Parathyroid adenoma (tissue), 2 donors: ENCODE measurements around the gene ZNF813.
"Not testable (repeated sequence)": the region's sequence is repeated elsewhere in the genome, so short reads cannot be mapped to it uniquely, and the experiment has no call there.

ENCODE experiments used
- H2AFZ ChIP-seq: fragments of 300-600 bp; sonication (generic); one replicate; pipeline ENCODE4 v1.7.0; 2017; ENCODE audit warnings: antibody characterized with exemption, mild to moderate bottlenecking
- H3K27ac ChIP-seq: fragments of 300-600 bp; sonication (generic); one replicate; pipeline ENCODE4 v1.7.0; 2017
- H3K27me3 ChIP-seq: fragments of 300-600 bp; sonication (generic); one replicate; pipeline ENCODE4 v1.7.0; 2017; ENCODE audit warnings: low read length; ENCODE audit not compliant: control insufficient read depth, insufficient read depth
- H3K36me3 ChIP-seq: fragments of 300-600 bp; sonication (generic); one replicate; pipeline ENCODE4 v1.7.0; 2017; ENCODE audit warnings: low read length; ENCODE audit not compliant: control insufficient read depth, insufficient read depth
- H3K4me1 ChIP-seq: fragments of 300-600 bp; sonication (generic); one replicate; pipeline ENCODE4 v1.7.0; 2017; ENCODE audit warnings: control low read depth
- H3K4me2 ChIP-seq: fragments of 300-600 bp; sonication (generic); one replicate; pipeline ENCODE4 v1.7.0; 2017; ENCODE audit warnings: low read length
- H3K4me3 ChIP-seq: fragments of 300-600 bp; sonication (generic); one replicate; pipeline ENCODE4 v1.7.0; 2017; ENCODE audit warnings: low read depth, low read length
- H3K79me2 ChIP-seq: fragments of 300-600 bp; sonication (generic); one replicate; pipeline ENCODE4 v1.7.0; 2017; ENCODE audit warnings: control low read depth
- H3K9ac ChIP-seq: fragments of 300-600 bp; sonication (generic); one replicate; pipeline ENCODE4 v1.7.0; 2017; ENCODE audit warnings: mild to moderate bottlenecking
- H3K9me3 ChIP-seq: fragments of 300-600 bp; sonication (generic); one replicate; pipeline ENCODE4 v1.7.0; 2017; ENCODE audit warnings: low read length; ENCODE audit not compliant: control insufficient read depth
- TF ChIP-seq, protein P1 (sequence below): fragments of 300-600 bp; sonication (generic); IDR thresholded peaks from one replicate; pipeline ENCODE4 v1.7.0; 2017; ENCODE audit warnings: antibody characterized with exemption, mild to moderate bottlenecking
- donor health status: primary hyperparathyroidism.

Gene ZNF813

DNA sequence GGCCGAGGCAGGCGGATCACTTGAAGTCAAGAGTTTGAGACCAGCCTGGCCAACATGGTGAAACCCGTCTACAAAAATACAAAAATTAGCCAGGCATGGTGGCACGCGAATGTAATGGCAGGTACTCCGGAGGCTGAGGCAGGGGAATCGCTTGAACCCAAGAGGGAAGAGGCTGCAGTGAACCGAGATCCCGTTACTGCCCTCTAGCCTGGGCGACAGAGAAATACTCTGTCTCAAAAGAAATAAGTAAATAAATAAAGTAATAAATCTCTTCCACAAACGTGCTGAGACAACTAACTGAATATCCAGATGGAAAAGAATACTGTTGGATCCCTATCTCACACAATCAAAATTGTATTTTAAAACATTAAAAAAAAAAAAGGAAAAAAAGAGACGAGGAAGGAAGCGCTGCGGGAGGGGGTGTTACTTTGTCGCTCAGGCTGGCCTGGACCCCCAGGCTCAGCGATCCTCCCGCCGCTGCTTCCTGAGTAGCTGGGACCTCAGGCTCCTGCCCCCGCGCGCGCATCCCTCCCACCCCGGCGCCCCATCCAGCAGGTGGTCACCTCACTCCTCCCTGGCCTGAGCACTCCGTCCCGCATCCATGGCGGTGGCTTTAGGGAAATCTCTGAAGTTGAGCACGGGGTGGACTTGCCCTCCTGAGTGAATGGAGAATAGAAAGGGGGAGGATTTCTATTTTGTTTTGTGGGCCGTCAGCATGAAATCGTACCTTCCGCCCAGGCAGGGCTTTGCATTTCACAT is 628 bp upstream of the ZNF813 start:
- Histone ChIP-seq H3K36me3 (no peaks in the 10 kb centered on the region), H3K4me3 (peak overlapping the region; percentile 72), H3K4me2 (peak overlapping the region; percentile 77), H3K79me2 (no peaks in the 10 kb centered on the region), H3K4me1 (no peaks in the 10 kb centered on the region), H2AFZ (peak overlapping the region; percentile 99), H3K27me3 (no peaks in the 10 kb centered on the region), H3K27ac (no peak overlapping the region), H3K9ac (no peak overlapping the region), H3K9me3 (no peaks in the 10 kb centered on the region)
- TF ChIP-seq, protein P1, sequence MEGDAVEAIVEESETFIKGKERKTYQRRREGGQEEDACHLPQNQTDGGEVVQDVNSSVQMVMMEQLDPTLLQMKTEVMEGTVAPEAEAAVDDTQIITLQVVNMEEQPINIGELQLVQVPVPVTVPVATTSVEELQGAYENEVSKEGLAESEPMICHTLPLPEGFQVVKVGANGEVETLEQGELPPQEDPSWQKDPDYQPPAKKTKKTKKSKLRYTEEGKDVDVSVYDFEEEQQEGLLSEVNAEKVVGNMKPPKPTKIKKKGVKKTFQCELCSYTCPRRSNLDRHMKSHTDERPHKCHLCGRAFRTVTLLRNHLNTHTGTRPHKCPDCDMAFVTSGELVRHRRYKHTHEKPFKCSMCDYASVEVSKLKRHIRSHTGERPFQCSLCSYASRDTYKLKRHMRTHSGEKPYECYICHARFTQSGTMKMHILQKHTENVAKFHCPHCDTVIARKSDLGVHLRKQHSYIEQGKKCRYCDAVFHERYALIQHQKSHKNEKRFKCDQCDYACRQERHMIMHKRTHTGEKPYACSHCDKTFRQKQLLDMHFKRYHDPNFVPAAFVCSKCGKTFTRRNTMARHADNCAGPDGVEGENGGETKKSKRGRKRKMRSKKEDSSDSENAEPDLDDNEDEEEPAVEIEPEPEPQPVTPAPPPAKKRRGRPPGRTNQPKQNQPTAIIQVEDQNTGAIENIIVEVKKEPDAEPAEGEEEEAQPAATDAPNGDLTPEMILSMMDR, result no peak

- not testable (repeated sequence) for H3K9me3 ChIP-seq, H3K9ac ChIP-seq, H3K79me2 ChIP-seq, H3K27ac ChIP-seq, H3K36me3 ChIP-seq, H3K4me3 ChIP-seq, H3K27me3 ChIP-seq, H3K4me1 ChIP-seq
- H2AFZ ChIP-seq, result peak overlapping the region; percentile 99
- H3K4me2 ChIP-seq, result peak overlapping the region; percentile 77
These were observed 1.1 kb downstream of the ZNF813 start for GRCh38 chr19:53468628-53469027.

- no peaks in the 10 kb centered on the region for H3K27me3 ChIP-seq
- H3K4me3 ChIP-seq, result no peak overlapping the region
- H3K9me3 ChIP-seq, result no peaks in the 10 kb centered on the region
- H3K4me2 ChIP-seq, result no peak overlapping the region
- TF ChIP-seq, protein P1, result no peak
- H3K4me1 ChIP-seq, result peaks cover 8% of the 10 kb centered on the region
- H3K79me2 ChIP-seq, result peaks cover 4% of the 10 kb centered on the region
- no peak overlapping the region for H3K9ac ChIP-seq
- no peaks in the 10 kb centered on the region for H3K36me3 ChIP-seq
- no peak overlapping the region for H2AFZ ChIP-seq
- no peak overlapping the region for H3K27ac ChIP-seq
These were observed 4.4 kb downstream of the ZNF813 start for GRCh38 chr19:53471916-53472315.

DNA sequence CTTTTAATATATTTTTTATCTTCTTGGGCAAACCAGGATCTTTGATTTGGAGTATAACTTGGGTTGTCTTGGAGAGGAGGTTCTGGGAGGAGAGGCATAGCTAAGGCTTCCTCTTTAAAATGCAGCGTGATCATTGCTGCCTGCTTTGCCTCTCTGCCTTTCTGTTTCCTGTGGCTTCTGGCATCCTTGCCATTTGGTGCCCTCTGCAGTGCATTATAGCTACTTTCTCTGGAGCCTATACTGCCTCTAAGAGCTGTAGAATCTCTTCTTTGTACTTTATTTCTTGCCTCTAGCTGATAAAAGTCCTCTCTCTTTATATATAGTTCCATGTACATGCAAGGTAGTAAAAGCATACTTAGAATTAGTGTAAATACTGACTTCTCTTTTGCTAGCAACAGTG is 7.3 kb downstream of the ZNF813 start:
- TF ChIP-seq, protein P1, result peak; percentile 37

DNA sequence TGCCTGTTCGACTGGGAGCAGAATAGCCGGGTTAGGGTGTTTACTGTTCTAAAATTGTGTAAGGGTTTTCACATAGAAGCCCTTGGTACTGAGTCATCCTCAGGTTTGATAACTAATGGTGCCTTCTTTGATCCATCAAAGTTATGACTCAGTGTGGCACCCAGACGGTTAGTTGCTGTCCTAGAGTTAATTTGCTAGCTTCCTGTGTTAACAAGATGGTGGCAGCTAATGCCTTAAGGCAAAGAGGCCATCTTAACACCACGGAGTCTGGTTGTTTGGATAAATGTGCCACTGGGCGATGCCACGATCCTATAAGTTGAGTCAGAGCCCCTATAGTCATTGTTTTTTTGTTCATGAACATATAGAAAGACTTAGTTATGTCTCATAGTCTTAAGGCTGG is 7.9 kb downstream of the ZNF813 start:
- H3K9me3 ChIP-seq, H3K27me3 ChIP-seq, H3K79me2 ChIP-seq, H3K4me1 ChIP-seq, H3K4me3 ChIP-seq, H3K9ac ChIP-seq, H2AFZ ChIP-seq, H3K36me3 ChIP-seq, H3K4me2 ChIP-seq, H3K27ac ChIP-seq: not testable (repeated sequence)

More for the DNA sequence above, 7.3 kb downstream of the ZNF813 start:
- H3K27ac ChIP-seq, H2AFZ ChIP-seq, H3K4me2 ChIP-seq, H3K4me1 ChIP-seq, H3K9ac ChIP-seq, H3K4me3 ChIP-seq, H3K27me3 ChIP-seq, H3K36me3 ChIP-seq, H3K79me2 ChIP-seq, H3K9me3 ChIP-seq: not testable (repeated sequence)

DNA sequence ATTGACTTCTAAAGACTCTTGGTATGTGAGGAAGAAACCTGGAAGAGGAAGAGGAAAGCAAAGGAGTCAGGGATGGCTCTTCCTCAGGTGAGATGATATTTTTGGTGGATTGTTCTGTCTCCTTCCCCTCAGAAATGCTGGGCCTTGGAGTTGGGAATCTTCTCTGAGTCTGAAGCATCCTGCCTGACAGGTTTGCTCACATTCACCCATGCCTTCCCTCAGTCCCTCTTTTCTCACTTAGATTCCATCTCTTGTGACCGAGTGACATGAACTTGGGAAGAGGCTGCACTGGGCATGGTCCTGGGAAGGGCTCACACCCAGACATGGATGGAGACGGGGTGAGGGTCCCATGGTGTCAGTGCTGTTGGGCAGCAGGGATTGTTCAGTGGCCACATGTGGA is 16.2 kb downstream of the ZNF813 start:
- not testable (repeated sequence) for H3K36me3 ChIP-seq, H3K9me3 ChIP-seq, H3K9ac ChIP-seq

More for the DNA sequence above, 16.2 kb downstream of the ZNF813 start:
- H3K27ac ChIP-seq, H3K79me2 ChIP-seq, H3K27me3 ChIP-seq, H3K4me1 ChIP-seq, H3K4me3 ChIP-seq, H2AFZ ChIP-seq, H3K4me2 ChIP-seq: not testable (repeated sequence)
